ENCODE results near the gene KCTD11. TPM values are rescaled to one million over a fixed set of nuclear protein-coding genes. Genes with fewer than 3 reads are reported as not detected.

The KCTD11 gene
- total and polyA plus RNA-seq, 2 experiments from 2014 or later, result 2.2 to 7.7 TPM

GRCh38 chr17:7354262-7354843 is 2.4 kb downstream of the KCTD11 start:
- Mint-ChIP-seq H3K36me3 (ENCODE audit: low read depth) (peaks cover 4% of the 10 kb centered on the region; the same call in 1 of the 3 replicates), H3K9me3 (no peaks in the 10 kb centered on the region), H3K27ac (no peak overlapping the region), H3K27me3 (ENCODE audit: insufficient read depth, low read depth, poor library complexity) (peaks cover 43% of the 10 kb centered on the region), H3K4me3 (no peak overlapping the region; the same call in 2 of the 3 replicates), H3K4me1 (peaks cover 28% of the 10 kb centered on the region)
- Histone ChIP-seq H2AFZ (no peak overlapping the region), H3K27me3 (ENCODE audit: insufficient read depth) (no peaks in the 10 kb centered on the region), H3K4me3 (no peak overlapping the region), H3K36me3 (ENCODE audit: insufficient read depth) (no peaks in the 10 kb centered on the region), H3K27ac (ENCODE audit: low read depth) (no peak overlapping the region), H4K20me1 (replicated peaks; ENCODE audit: insufficient read depth) (no peaks in the 10 kb centered on the region; the same call in 1 of the 2 replicates), H3K79me2 (replicated peaks; ENCODE audit: insufficient read depth) (no peaks in the 10 kb centered on the region), H3K9me2 (ENCODE audit: insufficient read depth) (no peaks in the 10 kb centered on the region), H3F3A (replicated peaks; ENCODE audit: low read depth) (peaks cover 16% of the 10 kb centered on the region), H3K4me2 (no peak overlapping the region), H3K4me1 (ENCODE audit: insufficient read depth) (peaks cover 23% of the 10 kb centered on the region)
- ATAC-seq (no peak), DNase-seq (ENCODE audit: low spot score) (peak; percentile 38)
- no peak for TF ChIP-seq NANOG (IDR thresholded peaks at IDR 0.05; ENCODE audit: borderline replicate concordance)
- TF ChIP-seq POLR2AphosphoS5 (IDR thresholded peaks at IDR 0.05; ENCODE audit: low read depth), result no peak
- no peak for TF ChIP-seq EZH2 (IDR thresholded peaks at IDR 0.05; ENCODE audit: low read depth, unreplicated experiment)
- TF ChIP-seq JUNB (IDR thresholded peaks at IDR 0.05; ENCODE audit: unreplicated experiment), result no peak
- no peak for TF ChIP-seq ZNF114 (CRISPR knock-in tag; IDR thresholded peaks at IDR 0.05)
- TF ChIP-seq ZNF462 (CRISPR knock-in tag; IDR thresholded peaks at IDR 0.05), result no peak
- TF ChIP-seq CTCF (conservative IDR thresholded peaks at IDR 0.05; ENCODE audit: low read depth in 2 of 2), result no peak
- TF ChIP-seq, protein P1, sequence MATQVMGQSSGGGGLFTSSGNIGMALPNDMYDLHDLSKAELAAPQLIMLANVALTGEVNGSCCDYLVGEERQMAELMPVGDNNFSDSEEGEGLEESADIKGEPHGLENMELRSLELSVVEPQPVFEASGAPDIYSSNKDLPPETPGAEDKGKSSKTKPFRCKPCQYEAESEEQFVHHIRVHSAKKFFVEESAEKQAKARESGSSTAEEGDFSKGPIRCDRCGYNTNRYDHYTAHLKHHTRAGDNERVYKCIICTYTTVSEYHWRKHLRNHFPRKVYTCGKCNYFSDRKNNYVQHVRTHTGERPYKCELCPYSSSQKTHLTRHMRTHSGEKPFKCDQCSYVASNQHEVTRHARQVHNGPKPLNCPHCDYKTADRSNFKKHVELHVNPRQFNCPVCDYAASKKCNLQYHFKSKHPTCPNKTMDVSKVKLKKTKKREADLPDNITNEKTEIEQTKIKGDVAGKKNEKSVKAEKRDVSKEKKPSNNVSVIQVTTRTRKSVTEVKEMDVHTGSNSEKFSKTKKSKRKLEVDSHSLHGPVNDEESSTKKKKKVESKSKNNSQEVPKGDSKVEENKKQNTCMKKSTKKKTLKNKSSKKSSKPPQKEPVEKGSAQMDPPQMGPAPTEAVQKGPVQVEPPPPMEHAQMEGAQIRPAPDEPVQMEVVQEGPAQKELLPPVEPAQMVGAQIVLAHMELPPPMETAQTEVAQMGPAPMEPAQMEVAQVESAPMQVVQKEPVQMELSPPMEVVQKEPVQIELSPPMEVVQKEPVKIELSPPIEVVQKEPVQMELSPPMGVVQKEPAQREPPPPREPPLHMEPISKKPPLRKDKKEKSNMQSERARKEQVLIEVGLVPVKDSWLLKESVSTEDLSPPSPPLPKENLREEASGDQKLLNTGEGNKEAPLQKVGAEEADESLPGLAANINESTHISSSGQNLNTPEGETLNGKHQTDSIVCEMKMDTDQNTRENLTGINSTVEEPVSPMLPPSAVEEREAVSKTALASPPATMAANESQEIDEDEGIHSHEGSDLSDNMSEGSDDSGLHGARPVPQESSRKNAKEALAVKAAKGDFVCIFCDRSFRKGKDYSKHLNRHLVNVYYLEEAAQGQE (IDR thresholded peaks at IDR 0.05; ENCODE audit: unreplicated experiment), result no peak
- TF ChIP-seq, protein P2, sequence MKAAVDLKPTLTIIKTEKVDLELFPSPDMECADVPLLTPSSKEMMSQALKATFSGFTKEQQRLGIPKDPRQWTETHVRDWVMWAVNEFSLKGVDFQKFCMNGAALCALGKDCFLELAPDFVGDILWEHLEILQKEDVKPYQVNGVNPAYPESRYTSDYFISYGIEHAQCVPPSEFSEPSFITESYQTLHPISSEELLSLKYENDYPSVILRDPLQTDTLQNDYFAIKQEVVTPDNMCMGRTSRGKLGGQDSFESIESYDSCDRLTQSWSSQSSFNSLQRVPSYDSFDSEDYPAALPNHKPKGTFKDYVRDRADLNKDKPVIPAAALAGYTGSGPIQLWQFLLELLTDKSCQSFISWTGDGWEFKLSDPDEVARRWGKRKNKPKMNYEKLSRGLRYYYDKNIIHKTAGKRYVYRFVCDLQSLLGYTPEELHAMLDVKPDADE (IDR thresholded peaks at IDR 0.05), result no peak
- no peak for TF ChIP-seq ZNF331 (CRISPR knock-in tag; IDR thresholded peaks at IDR 0.05; ENCODE audit: low read depth)
